NB4 (cell line): ENCODE measurements around the gene PTPRK.

Source experiments
- POLR2A ChIP-seq: IDR thresholded peaks from 2 replicates; pipeline ENCODE4 v1.6.1; 2011; ENCODE audit warnings: mild to moderate bottlenecking; ENCODE audit not compliant: insufficient read length; ENCODE audit errors: extremely low read depth
- TF ChIP-seq, protein P1 (sequence below): IDR thresholded peaks from one replicate; pipeline ENCODE4 v1.5.1; 2012; ENCODE audit warnings: low read depth, low read length
- TF ChIP-seq, protein P2 (sequence below): IDR thresholded peaks from 2 replicates; pipeline ENCODE4 v1.6.1; 2011; ENCODE audit warnings: low read depth, low read length

GRCh38 chr6:128007658-128008057 is 512.7 kb downstream of the PTPRK start:
- TF ChIP-seq, protein P1, sequence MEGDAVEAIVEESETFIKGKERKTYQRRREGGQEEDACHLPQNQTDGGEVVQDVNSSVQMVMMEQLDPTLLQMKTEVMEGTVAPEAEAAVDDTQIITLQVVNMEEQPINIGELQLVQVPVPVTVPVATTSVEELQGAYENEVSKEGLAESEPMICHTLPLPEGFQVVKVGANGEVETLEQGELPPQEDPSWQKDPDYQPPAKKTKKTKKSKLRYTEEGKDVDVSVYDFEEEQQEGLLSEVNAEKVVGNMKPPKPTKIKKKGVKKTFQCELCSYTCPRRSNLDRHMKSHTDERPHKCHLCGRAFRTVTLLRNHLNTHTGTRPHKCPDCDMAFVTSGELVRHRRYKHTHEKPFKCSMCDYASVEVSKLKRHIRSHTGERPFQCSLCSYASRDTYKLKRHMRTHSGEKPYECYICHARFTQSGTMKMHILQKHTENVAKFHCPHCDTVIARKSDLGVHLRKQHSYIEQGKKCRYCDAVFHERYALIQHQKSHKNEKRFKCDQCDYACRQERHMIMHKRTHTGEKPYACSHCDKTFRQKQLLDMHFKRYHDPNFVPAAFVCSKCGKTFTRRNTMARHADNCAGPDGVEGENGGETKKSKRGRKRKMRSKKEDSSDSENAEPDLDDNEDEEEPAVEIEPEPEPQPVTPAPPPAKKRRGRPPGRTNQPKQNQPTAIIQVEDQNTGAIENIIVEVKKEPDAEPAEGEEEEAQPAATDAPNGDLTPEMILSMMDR, result no peak
- no peak for TF ChIP-seq POLR2A
- TF ChIP-seq, protein P2, sequence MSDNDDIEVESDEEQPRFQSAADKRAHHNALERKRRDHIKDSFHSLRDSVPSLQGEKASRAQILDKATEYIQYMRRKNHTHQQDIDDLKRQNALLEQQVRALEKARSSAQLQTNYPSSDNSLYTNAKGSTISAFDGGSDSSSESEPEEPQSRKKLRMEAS, result no peak
